Left hindlimb (tissue), 1 donor: ENCODE data around the gene UQCRC1.

ENCODE experiments used
- DNase-seq: peaks from one replicate; pipeline ENCODE4 v3.0.0-alpha.2; 2018

Gene UQCRC1

GRCh38 chr3:48633256-48633655, 23.8 kb upstream of the UQCRC1 start:
- DNase-seq = no peak

- DNase-seq = no peak
Measured at GRCh38 chr3:48631516-48632448, 22.3 kb upstream of the UQCRC1 start.

- no peak for DNase-seq
Measured at GRCh38 chr3:48630833-48631232, 21.4 kb upstream of the UQCRC1 start.

GRCh38 chr3:48630407-48630806, 21.0 kb upstream of the UQCRC1 start:
- DNase-seq = peak; percentile 4

- DNase-seq = no peak
Measured at GRCh38 chr3:48629894-48630293, 20.4 kb upstream of the UQCRC1 start.

GRCh38 chr3:48628277-48629017, 19.0 kb upstream of the UQCRC1 start:
- no peak for DNase-seq

- no peak for DNase-seq
Measured at GRCh38 chr3:48625600-48625999, 16.2 kb upstream of the UQCRC1 start.

GRCh38 chr3:48624767-48625166, 15.3 kb upstream of the UQCRC1 start:
- no peak for DNase-seq

- DNase-seq = no peak
Measured at GRCh38 chr3:48623851-48624547, 14.6 kb upstream of the UQCRC1 start.

GRCh38 chr3:48621461-48621869, 12.0 kb upstream of the UQCRC1 start, which contains the start of gene TMEM89:
TSS of gene TMEM89 (minus strand) at chr3:48621769. CDS start at chr3:48621756, 13 bp downstream.
- DNase-seq = no peak

- DNase-seq = no peak
Measured at GRCh38 chr3:48619541-48620524, 10.4 kb upstream of the UQCRC1 start.

- DNase-seq = no peak
Measured at GRCh38 chr3:48617559-48617958, 8.1 kb upstream of the UQCRC1 start.

GRCh38 chr3:48614044-48614443, 4.6 kb upstream of the UQCRC1 start:
- DNase-seq = no peak

- no peak for DNase-seq
Measured at GRCh38 chr3:48612309-48612708, 2.9 kb upstream of the UQCRC1 start.

GRCh38 chr3:48607519-48607918, 1.9 kb downstream of the UQCRC1 start:
- no peak for DNase-seq

GRCh38 chr3:48601622-48601994, 7.8 kb downstream of the UQCRC1 start:
- DNase-seq = no peak

- DNase-seq = no peak
Measured at GRCh38 chr3:48600711-48601621, 8.5 kb downstream of the UQCRC1 start.

GRCh38 chr3:48599509-48600285, 9.7 kb downstream of the UQCRC1 start:
- no peak for DNase-seq

GRCh38 chr3:48599077-48599501, 10.4 kb downstream of the UQCRC1 start:
- DNase-seq = no peak
